ENCODE measurements around the gene GXYLT2.

GXYLT2 gene

GRCh38 chr3:72855001-72855400, 32.8 kb upstream of the GXYLT2 start (continued):
- no peak for TF ChIP-seq ZNF155 (tag by site-specific recombination; IDR thresholded peaks at IDR 0.05)
- no peak for TF ChIP-seq ZFP69B (tag by site-specific recombination; IDR thresholded peaks at IDR 0.05)
- TF ChIP-seq ZNF2 (tag by site-specific recombination; IDR thresholded peaks at IDR 0.05) = no peak
- TF ChIP-seq, protein P1, sequence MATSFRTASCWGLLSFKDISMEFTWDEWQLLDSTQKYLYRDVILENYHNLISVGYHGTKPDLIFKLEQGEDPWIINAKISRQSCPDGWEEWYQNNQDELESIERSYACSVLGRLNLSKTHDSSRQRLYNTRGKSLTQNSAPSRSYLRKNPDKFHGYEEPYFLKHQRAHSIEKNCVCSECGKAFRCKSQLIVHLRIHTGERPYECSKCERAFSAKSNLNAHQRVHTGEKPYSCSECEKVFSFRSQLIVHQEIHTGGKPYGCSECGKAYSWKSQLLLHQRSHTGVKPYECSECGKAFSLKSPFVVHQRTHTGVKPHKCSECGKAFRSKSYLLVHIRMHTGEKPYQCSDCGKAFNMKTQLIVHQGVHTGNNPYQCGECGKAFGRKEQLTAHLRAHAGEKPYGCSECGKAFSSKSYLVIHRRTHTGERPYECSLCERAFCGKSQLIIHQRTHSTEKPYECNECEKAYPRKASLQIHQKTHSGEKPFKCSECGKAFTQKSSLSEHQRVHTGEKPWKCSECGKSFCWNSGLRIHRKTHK (tag by site-specific recombination; IDR thresholded peaks at IDR 0.05) = no peak
- TF ChIP-seq ZNF529 (tag by site-specific recombination; IDR thresholded peaks at IDR 0.05; ENCODE audit: insufficient replicate concordance) = no peak
- no peak for TF ChIP-seq AEBP2 (tag by site-specific recombination; IDR thresholded peaks at IDR 0.05; ENCODE audit: borderline replicate concordance)
- TF ChIP-seq ZNF707 (tag by site-specific recombination; IDR thresholded peaks at IDR 0.05) = no peak
- no peak for TF ChIP-seq ZNF24 (tag by site-specific recombination; IDR thresholded peaks at IDR 0.05)
- no peak for TF ChIP-seq ZNF629 (tag by site-specific recombination; IDR thresholded peaks at IDR 0.05)

- CTCF ChIA-PET = interaction anchor here (2.3 kb wide), 1 partner anchor 9 kb away, joined by 8 read pairs; no protein-coding TSS in a partner anchor
Measured at GRCh38 chr3:72860053-72860452, 27.8 kb upstream of the GXYLT2 start.

DNA sequence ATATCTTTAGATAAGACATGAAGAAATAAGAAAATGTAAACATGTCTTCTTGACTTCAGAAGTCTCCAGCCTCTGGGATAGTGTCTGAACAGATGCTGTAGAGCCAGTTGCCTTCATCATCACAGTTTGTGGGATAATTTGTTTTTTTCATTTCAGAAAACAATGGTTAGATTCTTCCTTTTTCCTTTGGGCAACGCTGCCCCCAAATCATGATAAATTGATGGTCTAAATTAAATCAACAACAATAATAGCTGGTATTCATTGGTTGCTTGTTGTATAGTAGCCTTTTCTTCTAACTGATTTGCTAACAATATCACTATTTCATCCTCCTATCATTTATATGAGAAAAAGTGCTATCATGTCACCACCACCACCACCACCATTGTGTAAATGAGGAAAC, 27.0 kb upstream of the GXYLT2 start:
- H3K4me3 ChIP-seq (ENCODE audit: low read depth, low read length) = no peak overlapping the region
- CTCF ChIA-PET = interaction anchor here (0.7 to 2.3 kb wide), 2 partner anchors 10 to 878 kb away, joined by 3 to 8 read pairs; no protein-coding TSS in a partner anchor
- no peaks in the 10 kb centered on the region for H3K9me3 ChIP-seq (ENCODE audit: control insufficient read depth, insufficient read depth, low read depth, low read length)
- POLR2A ChIA-PET = no interaction called here
- H3K27ac ChIP-seq (ENCODE audit: extremely low read depth, low read depth, low read length) = no peak overlapping the region
- no peak for TF ChIP-seq ZNF658 (tag by site-specific recombination; IDR thresholded peaks at IDR 0.05)
- TF ChIP-seq, protein P2, sequence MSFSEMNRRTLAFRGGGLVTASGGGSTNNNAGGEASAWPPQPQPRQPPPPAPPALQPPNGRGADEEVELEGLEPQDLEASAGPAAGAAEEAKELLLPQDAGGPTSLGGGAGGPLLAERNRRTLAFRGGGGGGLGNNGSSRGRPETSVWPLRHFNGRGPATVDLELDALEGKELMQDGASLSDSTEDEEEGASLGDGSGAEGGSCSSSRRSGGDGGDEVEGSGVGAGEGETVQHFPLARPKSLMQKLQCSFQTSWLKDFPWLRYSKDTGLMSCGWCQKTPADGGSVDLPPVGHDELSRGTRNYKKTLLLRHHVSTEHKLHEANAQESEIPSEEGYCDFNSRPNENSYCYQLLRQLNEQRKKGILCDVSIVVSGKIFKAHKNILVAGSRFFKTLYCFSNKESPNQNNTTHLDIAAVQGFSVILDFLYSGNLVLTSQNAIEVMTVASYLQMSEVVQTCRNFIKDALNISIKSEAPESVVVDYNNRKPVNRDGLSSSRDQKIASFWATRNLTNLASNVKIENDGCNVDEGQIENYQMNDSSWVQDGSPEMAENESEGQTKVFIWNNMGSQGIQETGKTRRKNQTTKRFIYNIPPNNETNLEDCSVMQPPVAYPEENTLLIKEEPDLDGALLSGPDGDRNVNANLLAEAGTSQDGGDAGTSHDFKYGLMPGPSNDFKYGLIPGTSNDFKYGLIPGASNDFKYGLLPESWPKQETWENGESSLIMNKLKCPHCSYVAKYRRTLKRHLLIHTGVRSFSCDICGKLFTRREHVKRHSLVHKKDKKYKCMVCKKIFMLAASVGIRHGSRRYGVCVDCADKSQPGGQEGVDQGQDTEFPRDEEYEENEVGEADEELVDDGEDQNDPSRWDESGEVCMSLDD (tag by site-specific recombination; IDR thresholded peaks at IDR 0.05) = no peak
- no peak for TF ChIP-seq OVOL3 (tag by site-specific recombination; IDR thresholded peaks at IDR 0.05)
- TF ChIP-seq ZBTB49 (tag by site-specific recombination; IDR thresholded peaks at IDR 0.05; ENCODE audit: low read depth) = no peak
- no peak for TF ChIP-seq ZNF138 (tag by site-specific recombination; IDR thresholded peaks at IDR 0.05; ENCODE audit: borderline replicate concordance)
- TF ChIP-seq ZNF510 (tag by site-specific recombination; IDR thresholded peaks at IDR 0.05; ENCODE audit: insufficient replicate concordance) = no peak
- TF ChIP-seq ZNF48 (tag by site-specific recombination; IDR thresholded peaks at IDR 0.05) = no peak
- no peak for TF ChIP-seq ZNF837 (tag by site-specific recombination; IDR thresholded peaks at IDR 0.05)
- TF ChIP-seq ZNF24 (tag by site-specific recombination; IDR thresholded peaks at IDR 0.05) = no peak
- TF ChIP-seq ZNF558 (tag by site-specific recombination; IDR thresholded peaks at IDR 0.05) = no peak
- no peak for TF ChIP-seq ZNF777 (tag by site-specific recombination; IDR thresholded peaks at IDR 0.05; ENCODE audit: borderline replicate concordance)
- no peak for TF ChIP-seq ZNF747 (tag by site-specific recombination; IDR thresholded peaks at IDR 0.05)
- TF ChIP-seq ZNF169 (tag by site-specific recombination; IDR thresholded peaks at IDR 0.05) = no peak
- no peaks in the 10 kb centered on the region for H3K4me1 ChIP-seq (ENCODE audit: control insufficient read depth, insufficient read depth, low read length)
- H3K36me3 ChIP-seq (ENCODE audit: control insufficient read depth in 2 of 2, insufficient read depth in 1 of 2, low read length in 2 of 2) = no peaks in the 10 kb centered on the region

More at GRCh38 chr3:72860053-72860452, 27.8 kb upstream of the GXYLT2 start:
- POLR2A ChIA-PET = no interaction called here
- Histone ChIP-seq H3K4me1 (ENCODE audit: control insufficient read depth, insufficient read depth, low read length) (no peaks in the 10 kb centered on the region), H3K4me3 (ENCODE audit: low read depth, low read length) (no peak overlapping the region), H3K27ac (ENCODE audit: extremely low read depth, low read depth, low read length) (no peak overlapping the region), H3K36me3 (ENCODE audit: control insufficient read depth in 2 of 2, insufficient read depth in 1 of 2, low read length in 2 of 2) (no peaks in the 10 kb centered on the region), H3K9me3 (ENCODE audit: control insufficient read depth, insufficient read depth, low read depth, low read length) (no peaks in the 10 kb centered on the region)
- TF ChIP-seq REPIN1 (tag by site-specific recombination; IDR thresholded peaks at IDR 0.05; ENCODE audit: low read depth) (no peak), FEZF1 (tag by site-specific recombination; IDR thresholded peaks at IDR 0.05) (no peak), ZNF621 (tag by site-specific recombination; IDR thresholded peaks at IDR 0.05) (no peak), ZBTB21 (tag by site-specific recombination; IDR thresholded peaks at IDR 0.05) (no peak), ZNF19 (tag by site-specific recombination; IDR thresholded peaks at IDR 0.05; ENCODE audit: low read depth) (no peak), ZBTB8A (tag by site-specific recombination; IDR thresholded peaks at IDR 0.05) (no peak), KLF16 (tag by site-specific recombination; IDR thresholded peaks at IDR 0.05) (no peak), ZNF362 (tag by site-specific recombination; IDR thresholded peaks at IDR 0.05) (peak; percentile 56; the same call in 1 of the 2 replicates)

Measured in HEK293 (cell line).